H1 (cell line): ENCODE results near the gene DMXL2. TPM values are rescaled to one million over a fixed set of nuclear protein-coding genes. Genes with fewer than 3 reads are reported as not detected.

ENCODE experiments used
- CTCF ChIA-PET: fragments of 300-600 bp; sonication (Branson Sonifier 250); formaldehyde crosslinking; loops from one replicate; lab custom pipeline; 2021; ENCODE audit not compliant: partially characterized antibody; lab: Charles Lee
- POLR2A ChIA-PET: fragments of 300-600 bp; sonication (Branson Sonifier 250); formaldehyde crosslinking; loops from one replicate; lab custom pipeline; 2021; ENCODE audit warnings: inconsistent platforms; ENCODE audit not compliant: partially characterized antibody; lab: Charles Lee
- DNase-seq, 2 experiments: peaks; one replicate each; pipeline versions ENCODE4 v3.0.0 to v3.0.0-alpha.2; 2010 to 2022; ENCODE audit warnings: low spot score in 2 of 2, low read depth in 1 of 2, mixed read lengths in 1 of 2
- FAIRE-seq: peaks from 2 replicates; lab custom pipeline; 2011; peaks lifted over from hg19 to GRCh38; lab: Jason Lieb, UNC
- H2AFZ ChIP-seq: 2 replicates; pipeline ENCODE4 v1.8.1; 2012; ENCODE audit warnings: low read length, inconsistent platforms
- H2AK5ac ChIP-seq: 2 replicates; pipeline ENCODE4 v1.6.1; 2013; ENCODE audit warnings: low read depth, low read length
- H2BK120ac ChIP-seq: replicated peaks from 2 replicates; pipeline ENCODE3; 2013; ENCODE audit warnings: low read depth, low read length, inconsistent platforms
- H2BK12ac ChIP-seq: 2 replicates; pipeline ENCODE4 v1.6.1; 2013; ENCODE audit warnings: low read depth, low read length
- H2BK15ac ChIP-seq: 2 replicates; pipeline ENCODE4 v1.6.1; 2013; ENCODE audit warnings: low read length
- H2BK20ac ChIP-seq: 2 replicates; pipeline ENCODE4 v1.6.1; 2013; ENCODE audit warnings: low read length
- H2BK5ac ChIP-seq: 2 replicates; pipeline ENCODE4 v1.6.1; 2013; ENCODE audit warnings: low read depth, low read length
- H3K14ac ChIP-seq: 2 replicates; pipeline ENCODE4 v1.6.1; 2013; ENCODE audit warnings: inconsistent platforms; ENCODE audit not compliant: insufficient read length
- H3K18ac ChIP-seq: 2 replicates; pipeline ENCODE4 v1.6.1; 2013; ENCODE audit warnings: low read length; ENCODE audit errors: extremely low read depth
- H3K23ac ChIP-seq: 2 replicates; pipeline ENCODE4 v1.6.1; 2013; ENCODE audit warnings: inconsistent platforms; ENCODE audit not compliant: insufficient read length
- H3K23me2 ChIP-seq: 2 replicates; pipeline ENCODE4 v1.6.1; 2013; ENCODE audit warnings: low read depth, low read length
- H3K27ac ChIP-seq: 2 replicates; pipeline ENCODE4 v1.6.1; 2011; ENCODE audit warnings: low read depth, low read length, inconsistent platforms
- H3K27me3 ChIP-seq, 4 experiments: replicated peaks in 1 of 4; 1 replicate in 1 of 4; 2 replicates in 3 of 4; pipeline versions ENCODE4 v1.6.1 to v1.8.1; 2011 to 2013; ENCODE audit warnings: low read length in 3 of 4, mild to moderate bottlenecking in 3 of 4, inconsistent platforms in 2 of 4, mixed read lengths in 2 of 4, moderate library complexity in 1 of 4; ENCODE audit not compliant: control insufficient read depth in 3 of 4, insufficient read depth in 3 of 4; ENCODE audit errors: extremely low read depth in 1 of 4
- H3K36me3 ChIP-seq, 4 experiments: 2 replicates each; pipeline versions ENCODE4 v1.6.1 to v1.8.1; 2011 to 2013; ENCODE audit warnings: mild to moderate bottlenecking in 4 of 4, low read length in 3 of 4, moderate library complexity in 2 of 4, control low read depth in 1 of 4, inconsistent platforms in 1 of 4; ENCODE audit not compliant: insufficient read depth in 4 of 4, control insufficient read depth in 2 of 4
- H3K4ac ChIP-seq: replicated peaks from 2 replicates; pipeline ENCODE3; 2013; ENCODE audit warnings: low read length, low read depth, mixed read lengths, inconsistent platforms; ENCODE audit not compliant: insufficient read length
- H3K4me1 ChIP-seq, 4 experiments: replicated peaks in 1 of 4; 1 replicate in 1 of 4; 2 replicates in 3 of 4; pipeline versions ENCODE4 v1.6.1 to v1.8.1; 2011 to 2013; ENCODE audit warnings: low read length in 3 of 4, inconsistent platforms in 2 of 4, mixed read lengths in 1 of 4; ENCODE audit not compliant: insufficient read depth in 4 of 4, control insufficient read depth in 3 of 4
- H3K4me2 ChIP-seq, 2 experiments: 2 replicates each; pipeline versions ENCODE4 v1.6.1 to v1.8.1; 2011 to 2013; ENCODE audit warnings: low read depth in 2 of 2, low read length in 2 of 2, control low read depth in 1 of 2, inconsistent platforms in 1 of 2, mild to moderate bottlenecking in 1 of 2; ENCODE audit not compliant: insufficient read depth in 1 of 2
- H3K4me3 ChIP-seq, 4 experiments: fragments of 200-600, 300-600 bp in 1 of 4; sonication (generic), shearing (Covaris generic), sonication (Bioruptor Twin) in 1 of 4; 2 replicates each; pipeline versions ENCODE4 v1.5.1 to v1.8.1; 2011 to 2016; ENCODE audit warnings: low read length in 4 of 4, low read depth in 3 of 4, control low read depth in 2 of 4, inconsistent platforms in 2 of 4, mild to moderate bottlenecking in 2 of 4, mixed read lengths in 1 of 4, moderate library complexity in 1 of 4; ENCODE audit not compliant: insufficient read depth in 2 of 4; ENCODE audit errors: extremely low read depth in 1 of 4
- H3K56ac ChIP-seq: replicated peaks from 2 replicates; pipeline ENCODE3; 2013; ENCODE audit warnings: low read depth, mild to moderate bottlenecking, mixed read lengths, low read length, inconsistent platforms; ENCODE audit not compliant: insufficient read length
- H3K79me1 ChIP-seq: 2 replicates; pipeline ENCODE4 v1.6.1; 2013; ENCODE audit warnings: low read depth, low read length, control low read depth
- H3K79me2 ChIP-seq, 2 experiments: 2 replicates each; pipeline versions ENCODE4 v1.6.1 to v1.8.1; 2012 to 2013; ENCODE audit warnings: low read length in 2 of 2, mild to moderate bottlenecking in 2 of 2, inconsistent platforms in 1 of 2; ENCODE audit not compliant: insufficient read depth in 2 of 2, control insufficient read depth in 1 of 2
- H3K9ac ChIP-seq, 4 experiments: replicated peaks in 1 of 4; 1 replicate in 1 of 4; 2 replicates in 3 of 4; pipeline versions ENCODE4 v1.6.1 to v1.8.1; 2011 to 2013; ENCODE audit warnings: low read depth in 3 of 4, low read length in 3 of 4, control low read depth in 2 of 4, mild to moderate bottlenecking in 2 of 4, moderate library complexity in 2 of 4, inconsistent platforms in 1 of 4; ENCODE audit errors: extremely low read depth in 1 of 4
- H3K9me3 ChIP-seq, 2 experiments: 2 replicates each; pipeline versions ENCODE4 v1.6.1 to v1.8.1; 2012 to 2013; ENCODE audit warnings: mild to moderate bottlenecking in 2 of 2, moderate library complexity in 2 of 2, control low read depth in 1 of 2, inconsistent platforms in 1 of 2, low read depth in 1 of 2, low read length in 1 of 2, mixed read lengths in 1 of 2; ENCODE audit not compliant: insufficient read depth in 2 of 2
- H4K20me1 ChIP-seq, 2 experiments: replicated peaks in 1 of 2; 2 replicates each; pipeline versions ENCODE3 to v1.8.1; 2011 to 2013; ENCODE audit warnings: inconsistent platforms in 2 of 2, low read length in 2 of 2, mild to moderate bottlenecking in 1 of 2; ENCODE audit not compliant: insufficient read depth in 2 of 2, control insufficient read depth in 1 of 2
- H4K5ac ChIP-seq: 2 replicates; pipeline ENCODE4 v1.6.1; 2013; ENCODE audit warnings: low read length, low read depth, mixed read lengths, inconsistent platforms; ENCODE audit not compliant: insufficient read length
- H4K8ac ChIP-seq: 2 replicates; pipeline ENCODE4 v1.8.0; 2013; ENCODE audit warnings: mild to moderate bottlenecking, moderate library complexity, low read length, inconsistent platforms; ENCODE audit not compliant: insufficient read depth; ENCODE audit errors: extremely low read depth
- H4K91ac ChIP-seq: replicated peaks from 2 replicates; pipeline ENCODE3; 2013; ENCODE audit warnings: low read length, mixed read lengths, inconsistent platforms; ENCODE audit not compliant: insufficient read length
- ATF3 ChIP-seq: IDR thresholded peaks from 2 replicates; pipeline ENCODE4 v1.6.1; 2011; ENCODE audit warnings: low read depth, mild to moderate bottlenecking, low read length; ENCODE audit not compliant: insufficient read depth
- CHD2 ChIP-seq: IDR thresholded peaks from 2 replicates; pipeline ENCODE4 v1.6.1; 2012; ENCODE audit warnings: low read length, improper control_type of control experiment
- FOSL1 ChIP-seq: IDR thresholded peaks from 2 replicates; pipeline ENCODE4 v1.6.1; 2011; ENCODE audit warnings: mild to moderate bottlenecking, low read depth, low read length, moderate library complexity; ENCODE audit not compliant: insufficient read depth
- NANOG ChIP-seq: IDR thresholded peaks from 2 replicates; pipeline ENCODE4 v1.6.1; 2011; ENCODE audit warnings: low read length, low read depth, mild to moderate bottlenecking, inconsistent platforms; ENCODE audit not compliant: insufficient read depth, poor library complexity, severe bottlenecking
- TCF12 ChIP-seq: IDR thresholded peaks from 2 replicates; pipeline ENCODE4 v1.6.1; 2011; ENCODE audit warnings: low read depth, mild to moderate bottlenecking, low read length
- TEAD4 ChIP-seq: IDR thresholded peaks from 2 replicates; pipeline ENCODE4 v1.6.1; 2012; ENCODE audit warnings: low read depth, low read length, inconsistent platforms, mixed read lengths
- ZNF274 ChIP-seq: IDR thresholded peaks from 2 replicates; pipeline ENCODE4 v1.7.0; 2012; ENCODE audit warnings: low read length, borderline replicate concordance; ENCODE audit errors: extremely low read depth
- WGBS, 2 experiments: shearing (Covaris generic) in 1 of 2; methylation state at CpG; one replicate each; pipeline versions ENCODE4 v1.1.6 to v1.1.7; 2013 to 2015; ENCODE audit warnings: low lambda C conversion rate in 2 of 2, mixed read lengths in 2 of 2, inconsistent platforms in 1 of 2, low coverage in 1 of 2, missing lambda C conversion rate in 1 of 2; ENCODE audit not compliant: insufficient replicate concordance in 2 of 2, insufficient coverage in 1 of 2, insufficient read length in 1 of 2; ENCODE audit errors: extremely low coverage in 1 of 2, missing lambda C conversion rate in 1 of 2; 5-methylcytosine and 5-hydroxymethylcytosine counted together
- polyA plus RNA-seq, 7 experiments: library from polyadenylated mRNA; depleted of rRNA in 3 of 7; stranded (reverse) in 5 of 7; unstranded in 2 of 7; fragments of >200 nt in 5 of 7; fragments of 200-250 nt in 2 of 7; gene quantifications; 1 replicate in 5 of 7; 2 replicates in 1 of 7; 4 replicates in 1 of 7; pipeline versions ENCODE4 v1.2.1 to v1.2.3, GENCODE V29; 2011 to 2013; ENCODE audit warnings: missing spikeins in 2 of 7, mixed read lengths in 2 of 7
- total RNA-seq: library from RNA; stranded (reverse); fragmentation: NEBNext Ultra II Directional; extraction: Animal tissue kit (Norgen Biotek cat#: 25700); gene quantifications from 2 replicates; pipeline ENCODE4 v1.2.1, GENCODE V29; 2021

Gene DMXL2
- total and polyA plus RNA-seq, 2 of the 8 experiments (the other 6 are each of a cell fraction or from before 2014, with no cell fraction given) = 9.5 to 10.6 TPM

- no peak overlapping the region for H2BK12ac ChIP-seq
- WGBS, 2 experiments = 90% methylated on average over 4 of the region's 4 CpGs; no CpG with 5 or more reads in 1 of the 2 experiments
- TF ChIP-seq ATF3 (no peak), TCF12 (no peak), ZNF274 (no peak), CHD2 (no peak), TEAD4 (no peak), FOSL1 (no peak), NANOG (no peak)
Observed at GRCh38 chr15:51533672-51534398, 88.7 kb downstream of the DMXL2 start.

More at GRCh38 chr15:51533672-51534398, 88.7 kb downstream of the DMXL2 start:
- no peak overlapping the region for H3K4me2 ChIP-seq
- ChIA-PET POLR2A (no interaction called here), CTCF (interaction anchor here (0.6 to 1.8 kb wide), 5 partner anchors 8 to 624 kb away, joined by 3 to 6 read pairs (median 5); no protein-coding TSS in a partner anchor)
- H2BK120ac ChIP-seq = no peak overlapping the region
- no peaks in the 10 kb centered on the region for H4K20me1 ChIP-seq
- no peak overlapping the region for H3K4me3 ChIP-seq
- no peak overlapping the region for H3K14ac ChIP-seq
- H3K18ac ChIP-seq = no peak overlapping the region
- H2BK5ac ChIP-seq = no peak overlapping the region
- H3K23ac ChIP-seq = no peak overlapping the region
- H3K4ac ChIP-seq = no peak overlapping the region
- no peak overlapping the region for H4K91ac ChIP-seq
- DNase-seq (no peak), FAIRE-seq (no peak)
- H2BK20ac ChIP-seq = no peak overlapping the region
- H3K9ac ChIP-seq = no peak overlapping the region
- no peaks in the 10 kb centered on the region for H3K27me3 ChIP-seq
- no peaks in the 10 kb centered on the region for H3K9me3 ChIP-seq
- no peak overlapping the region for H2BK15ac ChIP-seq
- H3K23me2 ChIP-seq = no peaks in the 10 kb centered on the region
- no peak overlapping the region for H2AFZ ChIP-seq
- H4K5ac ChIP-seq = no peak overlapping the region
- H3K4me1 ChIP-seq = no peaks in the 10 kb centered on the region
- H4K8ac ChIP-seq = no peak overlapping the region
- H2AK5ac ChIP-seq = no peak overlapping the region
- no peak overlapping the region for H3K56ac ChIP-seq
- no peaks in the 10 kb centered on the region for H3K79me1 ChIP-seq
- no peak overlapping the region for H3K27ac ChIP-seq
- H3K79me2 ChIP-seq = no peaks in the 10 kb centered on the region
- H3K36me3 ChIP-seq = no peaks in the 10 kb centered on the region
